Measurements from ENCODE around the gene LAMA2. TPM values are rescaled to one million over a fixed set of nuclear protein-coding genes. Genes with fewer than 3 reads are reported as not detected.

The LAMA2 gene
- total and polyA plus RNA-seq, 2 of the 8 experiments (the other 6 are each of a cell fraction or from before 2014, with no cell fraction given): 1.3 to 3.8 TPM

GRCh38 chr6:128952902-128953301 is 70.0 kb downstream of the LAMA2 start (continued):
- TF ChIP-seq, protein P1, sequence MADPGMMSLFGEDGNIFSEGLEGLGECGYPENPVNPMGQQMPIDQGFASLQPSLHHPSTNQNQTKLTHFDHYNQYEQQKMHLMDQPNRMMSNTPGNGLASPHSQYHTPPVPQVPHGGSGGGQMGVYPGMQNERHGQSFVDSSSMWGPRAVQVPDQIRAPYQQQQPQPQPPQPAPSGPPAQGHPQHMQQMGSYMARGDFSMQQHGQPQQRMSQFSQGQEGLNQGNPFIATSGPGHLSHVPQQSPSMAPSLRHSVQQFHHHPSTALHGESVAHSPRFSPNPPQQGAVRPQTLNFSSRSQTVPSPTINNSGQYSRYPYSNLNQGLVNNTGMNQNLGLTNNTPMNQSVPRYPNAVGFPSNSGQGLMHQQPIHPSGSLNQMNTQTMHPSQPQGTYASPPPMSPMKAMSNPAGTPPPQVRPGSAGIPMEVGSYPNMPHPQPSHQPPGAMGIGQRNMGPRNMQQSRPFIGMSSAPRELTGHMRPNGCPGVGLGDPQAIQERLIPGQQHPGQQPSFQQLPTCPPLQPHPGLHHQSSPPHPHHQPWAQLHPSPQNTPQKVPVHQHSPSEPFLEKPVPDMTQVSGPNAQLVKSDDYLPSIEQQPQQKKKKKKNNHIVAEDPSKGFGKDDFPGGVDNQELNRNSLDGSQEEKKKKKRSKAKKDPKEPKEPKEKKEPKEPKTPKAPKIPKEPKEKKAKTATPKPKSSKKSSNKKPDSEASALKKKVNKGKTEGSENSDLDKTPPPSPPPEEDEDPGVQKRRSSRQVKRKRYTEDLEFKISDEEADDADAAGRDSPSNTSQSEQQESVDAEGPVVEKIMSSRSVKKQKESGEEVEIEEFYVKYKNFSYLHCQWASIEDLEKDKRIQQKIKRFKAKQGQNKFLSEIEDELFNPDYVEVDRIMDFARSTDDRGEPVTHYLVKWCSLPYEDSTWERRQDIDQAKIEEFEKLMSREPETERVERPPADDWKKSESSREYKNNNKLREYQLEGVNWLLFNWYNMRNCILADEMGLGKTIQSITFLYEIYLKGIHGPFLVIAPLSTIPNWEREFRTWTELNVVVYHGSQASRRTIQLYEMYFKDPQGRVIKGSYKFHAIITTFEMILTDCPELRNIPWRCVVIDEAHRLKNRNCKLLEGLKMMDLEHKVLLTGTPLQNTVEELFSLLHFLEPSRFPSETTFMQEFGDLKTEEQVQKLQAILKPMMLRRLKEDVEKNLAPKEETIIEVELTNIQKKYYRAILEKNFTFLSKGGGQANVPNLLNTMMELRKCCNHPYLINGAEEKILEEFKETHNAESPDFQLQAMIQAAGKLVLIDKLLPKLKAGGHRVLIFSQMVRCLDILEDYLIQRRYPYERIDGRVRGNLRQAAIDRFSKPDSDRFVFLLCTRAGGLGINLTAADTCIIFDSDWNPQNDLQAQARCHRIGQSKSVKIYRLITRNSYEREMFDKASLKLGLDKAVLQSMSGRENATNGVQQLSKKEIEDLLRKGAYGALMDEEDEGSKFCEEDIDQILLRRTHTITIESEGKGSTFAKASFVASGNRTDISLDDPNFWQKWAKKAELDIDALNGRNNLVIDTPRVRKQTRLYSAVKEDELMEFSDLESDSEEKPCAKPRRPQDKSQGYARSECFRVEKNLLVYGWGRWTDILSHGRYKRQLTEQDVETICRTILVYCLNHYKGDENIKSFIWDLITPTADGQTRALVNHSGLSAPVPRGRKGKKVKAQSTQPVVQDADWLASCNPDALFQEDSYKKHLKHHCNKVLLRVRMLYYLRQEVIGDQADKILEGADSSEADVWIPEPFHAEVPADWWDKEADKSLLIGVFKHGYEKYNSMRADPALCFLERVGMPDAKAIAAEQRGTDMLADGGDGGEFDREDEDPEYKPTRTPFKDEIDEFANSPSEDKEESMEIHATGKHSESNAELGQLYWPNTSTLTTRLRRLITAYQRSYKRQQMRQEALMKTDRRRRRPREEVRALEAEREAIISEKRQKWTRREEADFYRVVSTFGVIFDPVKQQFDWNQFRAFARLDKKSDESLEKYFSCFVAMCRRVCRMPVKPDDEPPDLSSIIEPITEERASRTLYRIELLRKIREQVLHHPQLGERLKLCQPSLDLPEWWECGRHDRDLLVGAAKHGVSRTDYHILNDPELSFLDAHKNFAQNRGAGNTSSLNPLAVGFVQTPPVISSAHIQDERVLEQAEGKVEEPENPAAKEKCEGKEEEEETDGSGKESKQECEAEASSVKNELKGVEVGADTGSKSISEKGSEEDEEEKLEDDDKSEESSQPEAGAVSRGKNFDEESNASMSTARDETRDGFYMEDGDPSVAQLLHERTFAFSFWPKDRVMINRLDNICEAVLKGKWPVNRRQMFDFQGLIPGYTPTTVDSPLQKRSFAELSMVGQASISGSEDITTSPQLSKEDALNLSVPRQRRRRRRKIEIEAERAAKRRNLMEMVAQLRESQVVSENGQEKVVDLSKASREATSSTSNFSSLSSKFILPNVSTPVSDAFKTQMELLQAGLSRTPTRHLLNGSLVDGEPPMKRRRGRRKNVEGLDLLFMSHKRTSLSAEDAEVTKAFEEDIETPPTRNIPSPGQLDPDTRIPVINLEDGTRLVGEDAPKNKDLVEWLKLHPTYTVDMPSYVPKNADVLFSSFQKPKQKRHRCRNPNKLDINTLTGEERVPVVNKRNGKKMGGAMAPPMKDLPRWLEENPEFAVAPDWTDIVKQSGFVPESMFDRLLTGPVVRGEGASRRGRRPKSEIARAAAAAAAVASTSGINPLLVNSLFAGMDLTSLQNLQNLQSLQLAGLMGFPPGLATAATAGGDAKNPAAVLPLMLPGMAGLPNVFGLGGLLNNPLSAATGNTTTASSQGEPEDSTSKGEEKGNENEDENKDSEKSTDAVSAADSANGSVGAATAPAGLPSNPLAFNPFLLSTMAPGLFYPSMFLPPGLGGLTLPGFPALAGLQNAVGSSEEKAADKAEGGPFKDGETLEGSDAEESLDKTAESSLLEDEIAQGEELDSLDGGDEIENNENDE (IDR thresholded peaks at IDR 0.05; ENCODE audit: insufficient replicate concordance, low read length): no peak
- no peak for TF ChIP-seq CREB1 (IDR thresholded peaks at IDR 0.05)
- TF ChIP-seq RAD21 (IDR thresholded peaks at IDR 0.05 in 1 of 2, conservative IDR thresholded peaks at IDR 0.05 in 1 of 2; ENCODE audit: low read depth in 2 of 2, low read length in 2 of 2): no peak
- no peak for TF ChIP-seq TAF1 (IDR thresholded peaks at IDR 0.05; ENCODE audit: low read depth, low read length)
- TF ChIP-seq KDM5A (IDR thresholded peaks at IDR 0.05; ENCODE audit: low read length): no peak
- no peak for TF ChIP-seq EP300 (IDR thresholded peaks at IDR 0.05; ENCODE audit: borderline replicate concordance in 1 of 2, low read depth in 2 of 2, low read length in 2 of 2)
- no peak for TF ChIP-seq CTBP2 (IDR thresholded peaks at IDR 0.05; ENCODE audit: borderline replicate concordance, insufficient read depth, insufficient read length, low read length)
- TF ChIP-seq KDM1A (IDR thresholded peaks at IDR 0.05; ENCODE audit: borderline replicate concordance, low read length): no peak
- TF ChIP-seq TAF7 (optimal IDR thresholded peaks at IDR 0.05; ENCODE audit: borderline replicate concordance, low read depth, low read length): no peak
- TF ChIP-seq RBBP5 (IDR thresholded peaks at IDR 0.05; ENCODE audit: borderline replicate concordance, low read depth, low read length): no peak
- no peak for TF ChIP-seq JUN (IDR thresholded peaks at IDR 0.05; ENCODE audit: low read depth, low read length)
- no peak for TF ChIP-seq YY1 (IDR thresholded peaks at IDR 0.05; ENCODE audit: low read depth, low read length)
